T-helper 2 cell treated with Interferon-gamma antibody and Interleukin-4, amounts not matched to agents 5 μg/mL and 100 μg/mL, for 36 hours (primary cell): ENCODE results near the gene NOL9.

Experiments used
- DNase-seq: peaks from one replicate; pipeline ENCODE4 v3.0.0; 2021; ENCODE audit warnings: low spot score
- H3K27ac Mint-ChIP-seq: one replicate; pipeline ENCODE4 v1.8.0; 2021; ENCODE audit warnings: mild to moderate bottlenecking, mixed read lengths
- H3K27me3 Mint-ChIP-seq: one replicate; pipeline ENCODE4 v1.8.0; 2021; ENCODE audit warnings: low read depth, mixed read lengths
- H3K36me3 Mint-ChIP-seq: one replicate; pipeline ENCODE4 v1.8.0; 2021; ENCODE audit warnings: low read depth, mixed read lengths
- H3K4me1 Mint-ChIP-seq: one replicate; pipeline ENCODE4 v1.8.0; 2021; ENCODE audit warnings: low read depth, mixed read lengths
- H3K4me3 Mint-ChIP-seq: one replicate; pipeline ENCODE4 v1.8.0; 2022; ENCODE audit warnings: mild to moderate bottlenecking, moderate library complexity, mixed read lengths
- H3K9me3 Mint-ChIP-seq: one replicate; pipeline ENCODE4 v1.8.0; 2021; ENCODE audit warnings: mixed read lengths

Gene NOL9

GRCh38 chr1:6511561-6512244 lies 42.6 kb downstream of the NOL9 start:
- no peak overlapping the region for H3K4me3 Mint-ChIP-seq

GRCh38 chr1:6511056-6511455 lies 43.3 kb downstream of the NOL9 start:
- Mint-ChIP-seq H3K27me3 (no peaks in the 10 kb centered on the region), H3K4me3 (no peak overlapping the region), H3K27ac (no peak overlapping the region), H3K4me1 (no peaks in the 10 kb centered on the region), H3K36me3 (no peaks in the 10 kb centered on the region), H3K9me3 (no peaks in the 10 kb centered on the region)
- DNase-seq, result no peak

More at GRCh38 chr1:6511561-6512244, 42.6 kb downstream of the NOL9 start:
- Mint-ChIP-seq H3K27me3 (no peaks in the 10 kb centered on the region), H3K36me3 (no peaks in the 10 kb centered on the region), H3K4me1 (no peaks in the 10 kb centered on the region), H3K27ac (no peak overlapping the region), H3K9me3 (no peaks in the 10 kb centered on the region)
- DNase-seq, result no peak

- Mint-ChIP-seq H3K9me3 (no peaks in the 10 kb centered on the region), H3K27me3 (no peaks in the 10 kb centered on the region), H3K4me1 (no peaks in the 10 kb centered on the region), H3K27ac (no peak overlapping the region), H3K4me3 (no peak overlapping the region), H3K36me3 (no peaks in the 10 kb centered on the region)
- DNase-seq, result no peak
Observed at GRCh38 chr1:6510493-6510892, 43.8 kb downstream of the NOL9 start.

- DNase-seq, result no peak
- no peak overlapping the region for H3K4me3 Mint-ChIP-seq
Observed at GRCh38 chr1:6509919-6510291, 44.4 kb downstream of the NOL9 start.

GRCh38 chr1:6509220-6509918 lies 44.9 kb downstream of the NOL9 start:
- Mint-ChIP-seq H3K4me3 (no peak overlapping the region), H3K4me1 (no peaks in the 10 kb centered on the region), H3K36me3 (no peaks in the 10 kb centered on the region), H3K9me3 (no peaks in the 10 kb centered on the region), H3K27me3 (no peaks in the 10 kb centered on the region), H3K27ac (no peak overlapping the region)
- DNase-seq, result no peak

More at GRCh38 chr1:6509919-6510291, 44.4 kb downstream of the NOL9 start:
- Mint-ChIP-seq H3K27ac (no peak overlapping the region), H3K4me1 (no peaks in the 10 kb centered on the region), H3K27me3 (no peaks in the 10 kb centered on the region), H3K36me3 (no peaks in the 10 kb centered on the region), H3K9me3 (no peaks in the 10 kb centered on the region)

GRCh38 chr1:6508816-6509189 lies 45.5 kb downstream of the NOL9 start:
- no peak for DNase-seq
- no peak overlapping the region for H3K4me3 Mint-ChIP-seq
- H3K36me3 Mint-ChIP-seq, result no peaks in the 10 kb centered on the region
- H3K4me1 Mint-ChIP-seq, result no peaks in the 10 kb centered on the region
- no peaks in the 10 kb centered on the region for H3K9me3 Mint-ChIP-seq
- no peak overlapping the region for H3K27ac Mint-ChIP-seq
- H3K27me3 Mint-ChIP-seq, result no peaks in the 10 kb centered on the region

GRCh38 chr1:6508154-6508815 lies 46.0 kb downstream of the NOL9 start:
- H3K36me3 Mint-ChIP-seq, result no peaks in the 10 kb centered on the region
- no peaks in the 10 kb centered on the region for H3K9me3 Mint-ChIP-seq
- H3K27ac Mint-ChIP-seq, result no peak overlapping the region
- H3K4me1 Mint-ChIP-seq, result no peaks in the 10 kb centered on the region
- no peak overlapping the region for H3K4me3 Mint-ChIP-seq
- no peak for DNase-seq
- H3K27me3 Mint-ChIP-seq, result no peaks in the 10 kb centered on the region

GRCh38 chr1:6507461-6507911 lies 46.8 kb downstream of the NOL9 start:
- no peaks in the 10 kb centered on the region for H3K4me1 Mint-ChIP-seq
- no peaks in the 10 kb centered on the region for H3K36me3 Mint-ChIP-seq
- H3K9me3 Mint-ChIP-seq, result no peaks in the 10 kb centered on the region
- H3K27ac Mint-ChIP-seq, result no peak overlapping the region
- H3K4me3 Mint-ChIP-seq, result no peak overlapping the region
- no peak for DNase-seq
- no peaks in the 10 kb centered on the region for H3K27me3 Mint-ChIP-seq

GRCh38 chr1:6507037-6507428 lies 47.3 kb downstream of the NOL9 start:
- no peaks in the 10 kb centered on the region for H3K4me1 Mint-ChIP-seq
- no peaks in the 10 kb centered on the region for H3K27me3 Mint-ChIP-seq
- DNase-seq, result no peak
- no peak overlapping the region for H3K27ac Mint-ChIP-seq
- H3K4me3 Mint-ChIP-seq, result no peak overlapping the region
- no peaks in the 10 kb centered on the region for H3K36me3 Mint-ChIP-seq
- H3K9me3 Mint-ChIP-seq, result no peaks in the 10 kb centered on the region

GRCh38 chr1:6506210-6507036 lies 47.9 kb downstream of the NOL9 start:
- Mint-ChIP-seq H3K36me3 (no peaks in the 10 kb centered on the region), H3K27me3 (no peaks in the 10 kb centered on the region), H3K27ac (no peak overlapping the region), H3K4me1 (no peaks in the 10 kb centered on the region), H3K9me3 (no peaks in the 10 kb centered on the region), H3K4me3 (no peak overlapping the region)
- no peak for DNase-seq

GRCh38 chr1:6505367-6506209 lies 48.7 kb downstream of the NOL9 start:
- DNase-seq, result no peak
- Mint-ChIP-seq H3K27me3 (no peaks in the 10 kb centered on the region), H3K9me3 (no peaks in the 10 kb centered on the region), H3K27ac (no peak overlapping the region), H3K36me3 (no peaks in the 10 kb centered on the region), H3K4me3 (no peak overlapping the region), H3K4me1 (no peaks in the 10 kb centered on the region)

GRCh38 chr1:6504887-6505286 lies 49.4 kb downstream of the NOL9 start:
- Mint-ChIP-seq H3K27me3 (no peaks in the 10 kb centered on the region), H3K27ac (no peak overlapping the region), H3K4me1 (no peaks in the 10 kb centered on the region)

GRCh38 chr1:6503884-6504602 lies 50.3 kb downstream of the NOL9 start:
- Mint-ChIP-seq H3K27ac (no peak overlapping the region), H3K4me1 (no peaks in the 10 kb centered on the region), H3K4me3 (no peak overlapping the region), H3K9me3 (no peaks in the 10 kb centered on the region), H3K27me3 (peaks cover 4% of the 10 kb centered on the region), H3K36me3 (no peaks in the 10 kb centered on the region)
- no peak for DNase-seq

More at GRCh38 chr1:6504887-6505286, 49.4 kb downstream of the NOL9 start:
- no peak overlapping the region for H3K4me3 Mint-ChIP-seq
- DNase-seq, result no peak
- H3K9me3 Mint-ChIP-seq, result no peaks in the 10 kb centered on the region
- no peaks in the 10 kb centered on the region for H3K36me3 Mint-ChIP-seq
